Measurements from ENCODE around the gene CEACAM6. TPM values are rescaled to one million over a fixed set of nuclear protein-coding genes. Genes with fewer than 3 reads are reported as not detected.

The CEACAM6 gene
- not detected in 2 replicates for total RNA-seq (2011; cell fraction: chromatin; rRNA removed; ENCODE audit: low replicate concordance)
- not detected in 2 replicates for total RNA-seq (2011; cell fraction: nucleolus; rRNA removed)
- not detected in 2 replicates for total RNA-seq (2011; cell fraction: nucleoplasm; rRNA removed)
- total RNA-seq (2014; rRNA removed) = not detected in 2 replicates
- total RNA-seq (2014; rRNA removed; fragmentation: Illumina TruSeq; extraction: Trizol) = not detected in 2 replicates
- total RNA-seq (2015; rRNA removed; fragmentation: Illumina TruSeq; extraction: Trizol) = not detected in 2 replicates
- 0.24 and 0.29 TPM in 2 replicates for total RNA-seq (2021)
- polyA plus RNA-seq (2011; rRNA removed) = not detected in 2 replicates
- polyA plus RNA-seq (2011; cell fraction: cytosol; rRNA removed) = not detected in 2 replicates
- not detected in 2 replicates for polyA plus RNA-seq (2011; cell fraction: nucleus; rRNA removed)
- polyA plus RNA-seq (2012) = 0.03 TPM in 1 of 2 replicates, not detected in the other
- not detected in 2 replicates for polyA plus RNA-seq (2014; fragmentation: Illumina TruSeq; extraction: Trizol)
- polyA plus RNA-seq (2014; fragmentation: Nextera tagmentation; extraction: Ambion mirVana) = not detected
- polyA plus RNA-seq (2014; rRNA removed) = not detected in 2 replicates
- not detected in 2 replicates for polyA minus RNA-seq (2011; rRNA and poly(A)+ RNA removed)
- not detected in 2 replicates for polyA minus RNA-seq (2011; cell fraction: cytosol; rRNA and poly(A)+ RNA removed)
- polyA minus RNA-seq (2011; cell fraction: nucleus; rRNA and poly(A)+ RNA removed) = not detected in 2 replicates
- Bru-seq, nascent RNA = percentile 5 among the genes with signal in this experiment
- percentile 8 among the genes with signal in this experiment for BruChase-seq, experiment 1, labeled RNA remaining after a 2-hour chase
- BruChase-seq, experiment 2, labeled RNA remaining after a 6-hour chase = not detected
- long read RNA-seq, experiment 1 = 0 reads
- long read RNA-seq, experiment 2 = 0 reads
- long read RNA-seq, experiment 3 = 0 reads

- WGBS (ENCODE audit: insufficient coverage, low coverage, missing lambda C conversion rate) = 0% methylated on average over 3 of the region's 3 CpGs
- no peak for TF ChIP-seq POLR2H (tag; IDR thresholded peaks at IDR 0.05; ENCODE audit: low read depth)
- no peak for TF ChIP-seq ASH1L (IDR thresholded peaks at IDR 0.05; ENCODE audit: borderline replicate concordance, low read depth, partially characterized antibody)
- no peak for TF ChIP-seq CBX5 (IDR thresholded peaks at IDR 0.05; ENCODE audit: borderline replicate concordance, low read depth)
- peak; percentile 73 for TF ChIP-seq ZNF263 (CRISPR knock-in tag; IDR thresholded peaks at IDR 0.05; ENCODE audit: borderline replicate concordance)
- no peak for TF ChIP-seq ETV1 (tag; conservative IDR thresholded peaks at IDR 0.05; ENCODE audit: low read depth)
- TF ChIP-seq ZNF347 (CRISPR knock-in tag; IDR thresholded peaks at IDR 0.05; ENCODE audit: low read depth) = no peak
- TF ChIP-seq, protein P1, sequence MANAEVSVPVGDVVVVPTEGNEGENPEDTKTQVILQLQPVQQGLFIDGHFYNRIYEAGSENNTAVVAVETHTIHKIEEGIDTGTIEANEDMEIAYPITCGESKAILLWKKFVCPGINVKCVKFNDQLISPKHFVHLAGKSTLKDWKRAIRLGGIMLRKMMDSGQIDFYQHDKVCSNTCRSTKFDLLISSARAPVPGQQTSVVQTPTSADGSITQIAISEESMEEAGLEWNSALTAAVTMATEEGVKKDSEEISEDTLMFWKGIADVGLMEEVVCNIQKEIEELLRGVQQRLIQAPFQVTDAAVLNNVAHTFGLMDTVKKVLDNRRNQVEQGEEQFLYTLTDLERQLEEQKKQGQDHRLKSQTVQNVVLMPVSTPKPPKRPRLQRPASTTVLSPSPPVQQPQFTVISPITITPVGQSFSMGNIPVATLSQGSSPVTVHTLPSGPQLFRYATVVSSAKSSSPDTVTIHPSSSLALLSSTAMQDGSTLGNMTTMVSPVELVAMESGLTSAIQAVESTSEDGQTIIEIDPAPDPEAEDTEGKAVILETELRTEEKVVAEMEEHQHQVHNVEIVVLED (CRISPR knock-in tag; IDR thresholded peaks at IDR 0.05) = no peak
- TF ChIP-seq FOXP1 (CRISPR knock-in tag; IDR thresholded peaks at IDR 0.05) = no peak
- no peak for FAIRE-seq
- no peaks in the 10 kb centered on the region for H3K9me3 ChIP-seq (replicated peaks; ENCODE audit: control insufficient read depth, insufficient read depth, low read depth, low read length)
- BruUV-seq (replicated peaks) = no TSS peak
- H2AFZ ChIP-seq (ENCODE audit: low read depth, low read length) = no peak within 1 kb of the TSS
- POLR2A ChIA-PET = no interaction called here
- in situ Hi-C loops (cut with MboI) = no loop called here
- no peak within 1 kb of the TSS for H3K9ac ChIP-seq (ENCODE audit: insufficient read depth in 1 of 2, low read depth in 2 of 2, low read length in 2 of 2)
- peaks cover 1 to 8% of the 10 kb centered on the region in 2 experiments; a peak in 3 of 5 replicates for H3K27me3 ChIP-seq (ENCODE audit: control insufficient read depth in 2 of 2, insufficient read depth in 2 of 2, low read length in 2 of 2)
- H3K4me1 ChIP-seq (replicated peaks in 1 of 2; ENCODE audit: control insufficient read depth in 2 of 2, insufficient read depth in 2 of 2, low read length in 2 of 2) = no peaks in the 10 kb centered on the region
- no peak within 1 kb of the TSS for H3K4me3 ChIP-seq
- intact Hi-C loops (cut with micrococcal nuclease) = no loop called here
- no peaks in the 10 kb centered on the region for H3K9me1 ChIP-seq (ENCODE audit: control insufficient read depth, insufficient read depth, low read length)
- DNase-seq (ENCODE audit: extremely low read depth in 1 of 4, low spot score in 3 of 4) = peak in 1 of 4 experiments; percentile 12
- no peaks in the 10 kb centered on the region for H3K36me3 ChIP-seq (ENCODE audit: control insufficient read depth, insufficient read depth, low read length)
- CTCF ChIA-PET (ENCODE audit: low intra/inter-chr PET ratio) = no interaction called here
- no peak within 1 kb of the TSS for H3K4me2 ChIP-seq (ENCODE audit: insufficient read depth, low read length)
- H3K79me2 ChIP-seq (ENCODE audit: control insufficient read depth, insufficient read depth, low read length) = no peaks in the 10 kb centered on the region
- no peak within 1 kb of the TSS for H3K27ac ChIP-seq (ENCODE audit: extremely low read depth, low read depth, low read length)
- ATAC-seq = no peak
- H4K20me1 ChIP-seq (replicated peaks; ENCODE audit: control insufficient read depth, insufficient read depth, low read length) = no peaks in the 10 kb centered on the region
These were observed at the start of gene CEACAM6 for GRCh38 chr19:41755328-41755913. Gene CEACAM6, plus strand, starts transcription at chr19:41755530. Its CDS starts 109 bp downstream, at chr19:41755639.
